Muscle layer of duodenum (tissue), 2 donors: ENCODE data around the gene VKORC1L1.
"Not testable (repeated sequence)": the region's sequence is repeated elsewhere in the genome, so short reads cannot be mapped to it uniquely, and the experiment has no call there.

ENCODE experiments used
- H3K27ac ChIP-seq: one replicate; pipeline ENCODE4 v1.7.0; 2013; ENCODE audit warnings: mild to moderate bottlenecking, low read length
- H3K27me3 ChIP-seq: one replicate; pipeline ENCODE4 v1.7.0; 2013; ENCODE audit warnings: low read depth, mild to moderate bottlenecking, control low read depth, low read length
- H3K36me3 ChIP-seq, 2 donors: one replicate each; pipeline ENCODE4 v1.7.0; 2013; ENCODE audit warnings: low read length in 2 of 2, control low read depth in 1 of 2, mild to moderate bottlenecking in 1 of 2; ENCODE audit not compliant: insufficient read depth in 2 of 2, control insufficient read depth in 1 of 2
- H3K4me1 ChIP-seq, 2 donors: one replicate each; pipeline ENCODE4 v1.7.0; 2013; ENCODE audit warnings: low read length in 2 of 2, mild to moderate bottlenecking in 2 of 2, control low read depth in 1 of 2, moderate library complexity in 1 of 2; ENCODE audit not compliant: insufficient read depth in 2 of 2, control insufficient read depth in 1 of 2
- H3K4me3 ChIP-seq, 2 donors: one replicate each; pipeline ENCODE4 v1.7.0; 2013; ENCODE audit warnings: low read length in 2 of 2, low read depth in 1 of 2, mild to moderate bottlenecking in 1 of 2
- H3K9me3 ChIP-seq, 2 donors: one replicate each; pipeline ENCODE4 v1.7.0; 2013; ENCODE audit warnings: low read length in 2 of 2, control low read depth in 1 of 2, mild to moderate bottlenecking in 1 of 2; ENCODE audit not compliant: control insufficient read depth in 1 of 2
- donor health status: healthy.

VKORC1L1 gene

GRCh38 chr7:65872776-65873581 lies at the start of gene VKORC1L1:
VKORC1L1 (plus strand) TSS chr7:65873074; CDS start chr7:65873372, 298 bp downstream.
- H3K27ac ChIP-seq = no peak within 1 kb of the TSS

GRCh38 chr7:65827366-65827765 lies 45.5 kb upstream of the VKORC1L1 start:
- H3K4me1 ChIP-seq = no peaks in the 10 kb centered on the region
- no peaks in the 10 kb centered on the region for H3K9me3 ChIP-seq

More at GRCh38 chr7:65872776-65873581, at the start of gene VKORC1L1:
- Histone ChIP-seq H3K4me1 (peaks cover 0 to 3% of the 10 kb centered on the region in 2 donors), H3K27me3 (no peaks in the 10 kb centered on the region), H3K9me3 (no peaks in the 10 kb centered on the region), H3K4me3 (peak within 1 kb of the TSS; percentile 72 to 74), H3K36me3 (no peaks in the 10 kb centered on the region)

GRCh38 chr7:65832281-65832680 lies 40.6 kb upstream of the VKORC1L1 start:
- Histone ChIP-seq H3K9me3 (no peaks in the 10 kb centered on the region), H3K36me3 (no peaks in the 10 kb centered on the region), H3K27ac (no peak overlapping the region), H3K4me3 (no peak overlapping the region), H3K27me3 (no peaks in the 10 kb centered on the region), H3K4me1 (no peaks in the 10 kb centered on the region)

More at GRCh38 chr7:65827366-65827765, 45.5 kb upstream of the VKORC1L1 start:
- Histone ChIP-seq H3K27me3 (no peaks in the 10 kb centered on the region), H3K27ac (no peak overlapping the region), H3K36me3 (no peaks in the 10 kb centered on the region), H3K4me3 (no peak overlapping the region)

- H3K36me3 ChIP-seq, H3K27ac ChIP-seq, H3K27me3 ChIP-seq, H3K4me1 ChIP-seq, H3K9me3 ChIP-seq, H3K4me3 ChIP-seq: not testable (repeated sequence)
These were observed 36.2 kb upstream of the VKORC1L1 start for GRCh38 chr7:65836684-65837083.

- H3K4me1 ChIP-seq, H3K27me3 ChIP-seq, H3K9me3 ChIP-seq, H3K27ac ChIP-seq, H3K36me3 ChIP-seq, H3K4me3 ChIP-seq: not testable (repeated sequence)
These were observed 35.3 kb upstream of the VKORC1L1 start for GRCh38 chr7:65837541-65837956.

- Histone ChIP-seq H3K9me3 (no peaks in the 10 kb centered on the region), H3K4me1 (no peaks in the 10 kb centered on the region), H3K27ac (no peak overlapping the region), H3K36me3 (no peaks in the 10 kb centered on the region), H3K4me3 (no peak overlapping the region), H3K27me3 (no peaks in the 10 kb centered on the region)
These were observed 33.0 kb upstream of the VKORC1L1 start for GRCh38 chr7:65839846-65840245.

- Histone ChIP-seq H3K4me1 (no peaks in the 10 kb centered on the region), H3K27me3 (no peaks in the 10 kb centered on the region), H3K36me3 (no peaks in the 10 kb centered on the region), H3K27ac (no peak overlapping the region), H3K4me3 (no peak overlapping the region), H3K9me3 (no peaks in the 10 kb centered on the region)
These were observed 32.4 kb upstream of the VKORC1L1 start for GRCh38 chr7:65840446-65840845.

- H3K27me3 ChIP-seq, H3K4me3 ChIP-seq, H3K36me3 ChIP-seq, H3K27ac ChIP-seq, H3K9me3 ChIP-seq, H3K4me1 ChIP-seq: not testable (repeated sequence)
These were observed 29.3 kb upstream of the VKORC1L1 start for GRCh38 chr7:65843616-65844015.

GRCh38 chr7:65846008-65846570 lies 26.8 kb upstream of the VKORC1L1 start:
- Histone ChIP-seq H3K4me3 (no peak overlapping the region), H3K27me3 (no peaks in the 10 kb centered on the region), H3K4me1 (no peaks in the 10 kb centered on the region), H3K27ac (no peak overlapping the region), H3K36me3 (no peaks in the 10 kb centered on the region), H3K9me3 (no peaks in the 10 kb centered on the region)

GRCh38 chr7:65853426-65853825 lies 19.4 kb upstream of the VKORC1L1 start:
- not testable (repeated sequence) for H3K4me3 ChIP-seq, H3K27ac ChIP-seq, H3K27me3 ChIP-seq, H3K36me3 ChIP-seq, H3K4me1 ChIP-seq, H3K9me3 ChIP-seq

GRCh38 chr7:65853892-65854291 lies 19.0 kb upstream of the VKORC1L1 start:
- H3K36me3 ChIP-seq, H3K4me1 ChIP-seq, H3K27ac ChIP-seq, H3K27me3 ChIP-seq, H3K9me3 ChIP-seq, H3K4me3 ChIP-seq: not testable (repeated sequence)
